Stimulated activated CD8-positive, alpha-beta memory T cell treated with anti-CD3 and anti-CD28 coated beads, Interleukin-15, amount 100 ng/mL, for 1 hour (primary cell): ENCODE results near the gene LIPM.

Experiments used
- DNase-seq: peaks from one replicate; pipeline ENCODE4 v3.0.0-alpha.2; 2020; ENCODE audit warnings: low read depth

The LIPM gene, protein sequence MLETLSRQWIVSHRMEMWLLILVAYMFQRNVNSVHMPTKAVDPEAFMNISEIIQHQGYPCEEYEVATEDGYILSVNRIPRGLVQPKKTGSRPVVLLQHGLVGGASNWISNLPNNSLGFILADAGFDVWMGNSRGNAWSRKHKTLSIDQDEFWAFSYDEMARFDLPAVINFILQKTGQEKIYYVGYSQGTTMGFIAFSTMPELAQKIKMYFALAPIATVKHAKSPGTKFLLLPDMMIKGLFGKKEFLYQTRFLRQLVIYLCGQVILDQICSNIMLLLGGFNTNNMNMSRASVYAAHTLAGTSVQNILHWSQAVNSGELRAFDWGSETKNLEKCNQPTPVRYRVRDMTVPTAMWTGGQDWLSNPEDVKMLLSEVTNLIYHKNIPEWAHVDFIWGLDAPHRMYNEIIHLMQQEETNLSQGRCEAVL

GRCh38 chr10:88802523-88803285 is at the start of gene LIPM:
Gene LIPM, plus strand, starts transcription at chr10:88802730. Its CDS starts 167 bp downstream, at chr10:88802897.
- no peak for DNase-seq

DNA sequence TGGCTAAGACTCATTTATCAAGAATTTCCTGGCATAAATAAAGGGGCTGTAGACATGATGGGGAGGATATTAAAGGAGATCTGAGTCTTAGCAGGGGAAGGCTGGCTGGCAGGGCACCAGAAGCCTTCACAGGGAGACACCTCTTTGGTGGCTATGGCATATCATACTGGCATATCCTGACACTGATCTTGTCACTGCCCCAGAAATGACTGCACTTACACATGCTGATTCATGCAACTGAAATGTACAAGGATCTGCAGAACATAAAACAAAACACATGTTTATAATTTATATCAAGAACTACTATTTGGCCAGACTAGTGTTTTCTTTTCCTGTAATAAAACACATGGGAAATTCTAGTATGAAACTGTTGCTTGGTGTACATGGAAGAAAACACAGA is 48.2 kb upstream of the LIPM start:
- DNase-seq = no peak

GRCh38 chr10:88755753-88756152 is 46.8 kb upstream of the LIPM start:
- no peak for DNase-seq

DNA sequence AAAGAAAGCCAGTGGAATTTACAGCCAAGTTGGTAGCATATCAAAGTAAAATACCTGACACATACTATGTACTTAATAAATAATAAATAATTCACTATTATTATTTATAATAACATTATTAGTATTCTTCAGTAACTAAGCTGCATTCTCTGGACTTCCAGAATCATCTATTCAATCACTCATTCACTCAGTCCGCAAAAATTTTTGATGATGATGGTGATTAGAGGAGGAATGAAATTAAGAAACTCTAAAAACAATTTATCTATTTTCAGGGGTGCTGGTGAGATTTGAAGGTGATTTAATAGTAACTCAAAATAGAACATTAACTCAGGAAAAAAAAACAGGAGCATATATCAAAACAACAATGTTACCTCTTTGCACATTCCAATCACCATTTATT is 45.9 kb upstream of the LIPM start:
- DNase-seq = no peak

- no peak for DNase-seq
Observed at GRCh38 chr10:88759366-88760101, 43.0 kb upstream of the LIPM start, which contains the start of gene LIPN. Gene LIPN, plus strand, starts transcription at chr10:88760020. Its CDS starts 1,386 bp downstream, at chr10:88761406.

DNA sequence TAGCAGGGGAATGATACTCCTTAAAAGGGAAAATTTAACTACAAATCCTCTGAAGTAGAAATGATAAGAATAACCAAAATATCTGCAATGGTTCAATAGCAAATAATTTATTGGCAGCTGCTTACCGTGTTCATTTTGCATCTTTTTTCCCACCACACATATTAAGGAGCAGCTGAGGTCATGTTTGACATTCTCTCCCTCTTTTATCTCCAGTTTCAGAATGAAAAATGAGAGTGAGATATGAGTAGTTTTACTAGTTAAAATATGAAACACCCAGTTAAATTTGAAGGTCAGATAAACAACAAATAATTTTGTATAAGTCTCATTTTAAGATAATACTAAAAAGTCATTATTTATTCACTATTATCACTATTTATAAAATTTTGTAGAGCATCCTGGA is 39.6 kb upstream of the LIPM start:
- DNase-seq = no peak

DNA sequence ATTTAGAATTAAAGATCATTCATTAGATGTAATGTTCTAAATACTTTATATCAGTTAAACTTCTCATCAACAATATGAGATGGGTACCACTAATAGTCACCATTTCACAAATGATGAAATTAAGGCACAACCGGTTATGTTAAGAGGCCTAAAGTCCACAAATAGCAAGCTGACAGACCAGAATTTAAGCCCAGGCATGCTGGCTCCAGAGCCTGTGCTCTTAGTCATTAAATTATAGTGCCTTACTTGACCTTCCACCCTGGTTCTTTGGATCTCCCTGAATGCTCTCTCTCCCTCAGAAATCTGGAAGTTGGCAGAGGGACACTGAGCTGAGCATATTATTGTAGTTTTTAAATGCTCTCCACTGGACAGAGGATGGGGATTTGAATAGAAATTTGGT is 39.1 kb upstream of the LIPM start:
- DNase-seq = no peak

DNA sequence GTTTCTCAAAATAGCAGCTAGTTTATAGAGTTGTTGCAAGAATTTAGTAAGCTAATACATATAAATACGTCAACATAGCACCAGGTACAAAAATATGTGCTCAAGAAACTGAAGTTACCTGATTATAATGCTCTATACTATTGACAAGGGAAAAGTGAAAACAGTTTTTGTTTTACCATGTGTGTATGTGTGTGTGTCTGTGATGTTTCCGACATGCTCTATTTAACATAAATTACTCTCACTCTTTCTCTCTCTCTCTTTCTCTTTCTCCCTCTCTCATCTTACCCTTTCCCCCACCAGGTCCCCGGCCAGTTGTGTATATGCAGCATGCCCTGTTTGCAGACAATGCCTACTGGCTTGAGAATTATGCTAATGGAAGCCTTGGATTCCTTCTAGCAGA is 38.4 kb upstream of the LIPM start:
- no peak for DNase-seq

- no peak for DNase-seq
Observed at GRCh38 chr10:88765816-88766215, 36.7 kb upstream of the LIPM start.

GRCh38 chr10:88769384-88769783 is 33.1 kb upstream of the LIPM start:
- DNase-seq = no peak

GRCh38 chr10:88781206-88781605 is 21.3 kb upstream of the LIPM start:
- DNase-seq = no peak

DNA sequence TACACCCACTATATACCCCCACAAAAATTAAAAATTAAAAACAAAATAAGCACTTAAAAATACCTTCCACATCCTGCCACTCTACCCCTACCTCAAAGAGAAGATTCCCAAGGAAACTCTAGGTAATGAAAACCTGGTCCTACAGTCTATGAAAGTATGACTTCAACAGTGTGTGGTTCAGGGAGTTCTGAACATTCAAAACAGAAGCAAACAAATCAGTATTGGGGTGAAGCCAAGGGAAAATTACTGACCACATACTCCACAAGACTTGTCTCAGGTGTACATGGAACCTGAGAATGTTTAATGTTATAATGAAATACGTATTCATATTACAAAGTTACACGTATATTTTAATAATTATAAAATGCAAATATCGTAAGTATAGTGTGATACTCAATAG is 20.3 kb upstream of the LIPM start:
- no peak for DNase-seq

- DNase-seq = no peak
Observed at GRCh38 chr10:88783724-88784123, 18.8 kb upstream of the LIPM start.

- DNase-seq = no peak
Observed at GRCh38 chr10:88786032-88786770, 16.3 kb upstream of the LIPM start.

DNA sequence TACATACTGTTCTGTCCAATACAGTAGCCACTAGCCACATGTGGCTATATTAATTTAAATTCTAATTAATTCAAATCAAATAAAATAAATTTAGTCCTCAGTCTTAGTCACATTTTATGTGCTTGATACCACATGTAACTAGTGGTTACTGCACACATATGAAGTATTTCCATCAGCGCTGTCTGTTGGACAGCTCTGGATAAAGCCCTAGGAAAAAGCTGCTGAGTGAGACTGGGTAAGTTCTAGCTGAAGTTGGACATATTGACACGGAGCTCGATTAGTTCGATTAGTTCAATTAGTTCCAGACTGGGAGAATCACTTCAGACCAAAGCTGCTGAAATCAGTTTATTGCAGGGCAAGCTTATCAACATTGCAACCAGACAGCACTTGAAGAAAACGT is 15.1 kb upstream of the LIPM start:
- DNase-seq = no peak

DNA sequence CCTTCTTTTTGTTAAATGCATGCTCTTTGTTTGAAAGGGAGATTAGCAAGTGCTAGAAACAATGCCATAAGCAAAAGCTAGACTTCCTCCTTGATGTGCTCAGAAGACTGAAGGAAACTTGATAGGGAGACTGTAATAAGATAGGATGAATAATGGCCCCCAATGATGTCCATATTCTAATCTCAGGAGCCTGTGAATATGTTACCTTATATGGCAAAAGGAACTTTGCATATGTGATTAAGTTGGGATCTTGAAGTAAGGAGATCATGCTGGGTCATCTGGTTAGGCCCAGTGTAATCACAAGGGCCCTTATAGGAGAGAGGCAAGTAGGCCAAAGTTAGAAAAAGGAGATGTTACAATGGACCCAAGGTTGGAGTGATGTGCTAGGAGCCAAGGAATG is 13.6 kb upstream of the LIPM start:
- no peak for DNase-seq

DNA sequence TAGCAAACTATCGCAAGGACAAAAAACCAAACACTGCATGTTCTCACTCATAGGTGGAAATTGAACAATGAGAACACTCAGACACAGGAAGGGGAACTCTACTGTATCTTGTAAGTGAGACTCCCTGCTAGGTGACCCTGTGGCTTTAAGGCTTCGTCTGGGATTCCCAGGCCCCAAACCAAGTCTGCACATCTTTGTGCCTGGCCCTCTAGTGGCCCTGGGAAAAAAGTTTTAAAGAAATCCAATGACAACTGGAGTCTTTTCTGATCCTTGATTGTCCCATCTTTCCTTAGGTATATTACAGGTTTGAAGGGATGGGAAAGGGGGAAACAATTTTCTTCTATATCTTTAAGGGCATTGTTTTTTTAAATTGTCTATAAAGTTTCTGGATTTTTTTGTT is 10.6 kb upstream of the LIPM start:
- DNase-seq = no peak

- no peak for DNase-seq
Observed at GRCh38 chr10:88792661-88793060, 9.9 kb upstream of the LIPM start.

GRCh38 chr10:88793712-88794299 is 8.7 kb upstream of the LIPM start:
- no peak for DNase-seq

DNA sequence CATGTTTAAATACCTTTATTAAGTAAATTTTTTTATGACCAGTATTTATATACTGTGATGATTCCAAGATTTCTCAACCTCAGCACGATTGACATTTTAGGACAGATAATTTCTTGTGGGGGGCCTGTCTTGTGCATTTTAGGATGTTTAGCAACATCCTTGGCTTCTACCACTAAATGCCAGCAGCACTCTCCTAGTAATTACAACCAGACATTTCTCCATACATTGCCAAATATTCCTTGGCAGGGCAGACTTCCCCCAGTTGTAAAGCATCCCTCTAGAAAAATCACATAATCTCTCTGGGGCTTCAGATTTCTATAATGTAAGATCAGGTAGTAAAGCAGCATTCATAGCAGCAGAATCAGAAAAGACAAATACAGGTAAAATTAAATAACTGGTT is 7.8 kb upstream of the LIPM start:
- no peak for DNase-seq
